ENCODE measurements around the gene TMEM221. TPM values are rescaled to one million over a fixed set of nuclear protein-coding genes. Genes with fewer than 3 reads are reported as not detected.

TMEM221 gene
- total and polyA plus RNA-seq, 4 experiments from 2014 or later, result 0.09 TPM; not detected in 3

GRCh38 chr19:17415121-17415520 lies 33.3 kb downstream of the TMEM221 start:
- peaks cover 8% of the 10 kb centered on the region for H3K4me1 ChIP-seq (ENCODE audit: insufficient read depth, low read length)
- H3K27me3 Mint-ChIP-seq, result no peaks in the 10 kb centered on the region
- peaks cover 10 to 34% of the 10 kb centered on the region in 2 donors for H3K36me3 Mint-ChIP-seq
- no peak overlapping the region for H3K4me3 ChIP-seq (ENCODE audit: low read length in 2 of 2)
- intact Hi-C loops (cut with micrococcal nuclease), result no loop called here
- DNase-seq, result no peak
- H3K4me3 Mint-ChIP-seq, result no peak overlapping the region
- H3K27me3 ChIP-seq (ENCODE audit: insufficient read depth, low read length), result no peaks in the 10 kb centered on the region
- peaks cover 7 to 19% (median 9%) of the 10 kb centered on the region in 4 donors for H3K4me1 Mint-ChIP-seq
- H3K9me3 Mint-ChIP-seq, result no peaks in the 10 kb centered on the region
- ChIA-PET CTCF (ENCODE audit: partially characterized antibody) (interaction anchor here (1.2 kb wide), 1 partner anchor 9 kb away, joined by 3 read pairs; the partner anchor contains the start of gene BST2), POLR2A (ENCODE audit: partially characterized antibody) (interaction anchor here (1.6 kb wide), 1 partner anchor 10 kb away, joined by 5 read pairs; the partner anchor contains the start of gene BST2)
- H3K27ac ChIP-seq (ENCODE audit: low read depth, low read length), result no peak overlapping the region
- H3K27ac Mint-ChIP-seq, result no peak overlapping the region
- H3K36me3 ChIP-seq (ENCODE audit: insufficient read depth, low read length), result peaks cover 30% of the 10 kb centered on the region
- H3K9me3 ChIP-seq (ENCODE audit: control insufficient read depth in 1 of 2, low read length in 2 of 2), result no peaks in the 10 kb centered on the region

GRCh38 chr19:17414097-17414496 lies 34.4 kb downstream of the TMEM221 start:
- peaks cover 10 to 28% of the 10 kb centered on the region in 2 donors for H3K36me3 Mint-ChIP-seq
- no peak for DNase-seq
- H3K4me1 Mint-ChIP-seq, result peaks cover 2 to 12% (median 3%) of the 10 kb centered on the region in 4 donors
- CTCF ChIA-PET (ENCODE audit: partially characterized antibody), result no interaction called here
- no peak overlapping the region for H3K4me3 Mint-ChIP-seq
- H3K4me1 ChIP-seq (ENCODE audit: insufficient read depth, low read length), result peaks cover 3% of the 10 kb centered on the region
- no peaks in the 10 kb centered on the region for H3K27me3 ChIP-seq (ENCODE audit: insufficient read depth, low read length)
- no peaks in the 10 kb centered on the region for H3K9me3 ChIP-seq (ENCODE audit: control insufficient read depth in 1 of 2, low read length in 2 of 2)
- POLR2A ChIA-PET (ENCODE audit: partially characterized antibody), result no interaction called here
- H3K27ac Mint-ChIP-seq, result no peak overlapping the region
- intact Hi-C loops (cut with micrococcal nuclease), result no loop called here
- H3K36me3 ChIP-seq (ENCODE audit: insufficient read depth, low read length), result peaks cover 30% of the 10 kb centered on the region
- H3K27me3 Mint-ChIP-seq, result no peaks in the 10 kb centered on the region
- no peaks in the 10 kb centered on the region for H3K9me3 Mint-ChIP-seq
- H3K4me3 ChIP-seq (ENCODE audit: low read length in 2 of 2), result no peak overlapping the region
- no peak overlapping the region for H3K27ac ChIP-seq (ENCODE audit: low read depth, low read length)

GRCh38 chr19:17411801-17412200 lies 36.7 kb downstream of the TMEM221 start:
- Histone ChIP-seq H3K27me3 (ENCODE audit: insufficient read depth, low read length) (no peaks in the 10 kb centered on the region), H3K4me1 (ENCODE audit: insufficient read depth, low read length) (peaks cover 4% of the 10 kb centered on the region), H3K4me3 (ENCODE audit: low read length in 2 of 2) (no peak overlapping the region), H3K36me3 (ENCODE audit: insufficient read depth, low read length) (peaks cover 30% of the 10 kb centered on the region), H3K9me3 (ENCODE audit: control insufficient read depth in 1 of 2, low read length in 2 of 2) (no peaks in the 10 kb centered on the region), H3K27ac (ENCODE audit: low read depth, low read length) (no peak overlapping the region)
- H3K27me3 Mint-ChIP-seq, result no peaks in the 10 kb centered on the region
- no peak overlapping the region for H3K4me3 Mint-ChIP-seq
- intact Hi-C loops (cut with micrococcal nuclease), result no loop called here
- H3K9me3 Mint-ChIP-seq, result no peaks in the 10 kb centered on the region
- ChIA-PET POLR2A (ENCODE audit: partially characterized antibody) (no interaction called here), CTCF (ENCODE audit: partially characterized antibody) (interaction anchor here (1.0 to 1.6 kb wide), 3 partner anchors 18 to 23 kb away, joined by 3 to 7 read pairs (median 3); no protein-coding TSS in a partner anchor)
- DNase-seq, result no peak
- no peak overlapping the region for H3K27ac Mint-ChIP-seq
- peaks cover 9 to 22% (median 11%) of the 10 kb centered on the region in 4 donors for H3K4me1 Mint-ChIP-seq
- H3K36me3 Mint-ChIP-seq, result peaks cover 10 to 33% of the 10 kb centered on the region in 2 donors

- intact Hi-C loops (cut with micrococcal nuclease), result loop anchor here (5.0 kb wide), 2 partner anchors 73 to 103 kb away; partner anchors contain the start of genes DDA1, GTPBP3 and MRPL34
- Mint-ChIP-seq H3K4me3 (peak overlapping the region in 1 of 8 donors; percentile 43), H3K36me3 (peaks cover 10 to 34% of the 10 kb centered on the region in 2 donors), H3K27me3 (no peaks in the 10 kb centered on the region), H3K4me1 (peaks cover 12 to 29% (median 19%) of the 10 kb centered on the region in 4 donors), H3K27ac (peak overlapping the region in 1 of 7 donors; percentile 23), H3K9me3 (no peaks in the 10 kb centered on the region)
- no peak for DNase-seq
- H3K27me3 ChIP-seq (ENCODE audit: insufficient read depth, low read length), result no peaks in the 10 kb centered on the region
- peaks cover 29% of the 10 kb centered on the region for H3K36me3 ChIP-seq (ENCODE audit: insufficient read depth, low read length)
- CTCF ChIA-PET (ENCODE audit: partially characterized antibody), result interaction anchor here (1.1 to 1.5 kb wide), 3 partner anchors 9 to 14 kb away, joined by 3 to 4 read pairs (median 4); partner anchors contain the start of gene MVB12A
- no peaks in the 10 kb centered on the region for H3K9me3 ChIP-seq (ENCODE audit: control insufficient read depth in 1 of 2, low read length in 2 of 2)
- H3K4me1 ChIP-seq (ENCODE audit: insufficient read depth, low read length), result peaks cover 11% of the 10 kb centered on the region
- no peak overlapping the region for H3K4me3 ChIP-seq (ENCODE audit: low read length in 2 of 2)
- POLR2A ChIA-PET (ENCODE audit: partially characterized antibody), result interaction anchor here (1.0 kb wide), 1 partner anchor 10 kb away, joined by 4 read pairs; the partner anchor contains the start of gene MVB12A
- no peak overlapping the region for H3K27ac ChIP-seq (ENCODE audit: low read depth, low read length)
Measured at GRCh38 chr19:17409990-17410389, 38.5 kb downstream of the TMEM221 start.

- no peak for DNase-seq
- H3K36me3 ChIP-seq (ENCODE audit: insufficient read depth, low read length), result peaks cover 12% of the 10 kb centered on the region
- H3K4me3 Mint-ChIP-seq, result peak overlapping the region; percentile 94 to 98 (median 94)
- H3K4me1 Mint-ChIP-seq, result peaks cover 18 to 45% (median 31%) of the 10 kb centered on the region in 4 donors
- peak overlapping the region; percentile 93 to 96 (median 95) for H3K27ac Mint-ChIP-seq
- H3K27me3 ChIP-seq (ENCODE audit: insufficient read depth, low read length), result no peaks in the 10 kb centered on the region
- H3K9me3 ChIP-seq (ENCODE audit: control insufficient read depth in 1 of 2, low read length in 2 of 2), result no peaks in the 10 kb centered on the region
- H3K27ac ChIP-seq (ENCODE audit: low read depth, low read length), result peak overlapping the region; percentile 88
- H3K4me3 ChIP-seq (ENCODE audit: low read length in 2 of 2), result peak overlapping the region; percentile 93 to 98
- POLR2A ChIA-PET (ENCODE audit: partially characterized antibody), result interaction anchor here (1.0 to 5.7 kb wide), 3 partner anchors 13 to 281 kb away, joined by 3 to 87 read pairs (median 4); partner anchors contain the start of gene MVB12A
- CTCF ChIA-PET (ENCODE audit: partially characterized antibody), result interaction anchor here (1.0 to 4.4 kb wide), 6 partner anchors 12 to 167 kb away, joined by 3 to 25 read pairs (median 4); partner anchors contain the start of genes CCDC194, MRPL34 and MVB12A
- H3K27me3 Mint-ChIP-seq, result no peaks in the 10 kb centered on the region
- peaks cover 32% of the 10 kb centered on the region for H3K4me1 ChIP-seq (ENCODE audit: insufficient read depth, low read length)
- peaks cover 0 to 25% of the 10 kb centered on the region in 2 donors for H3K36me3 Mint-ChIP-seq
- H3K9me3 Mint-ChIP-seq, result no peaks in the 10 kb centered on the region
- intact Hi-C loops (cut with micrococcal nuclease), result loop anchor here (5.0 kb wide), 2 partner anchors 70 to 100 kb away; partner anchors contain the start of genes DDA1, GTPBP3 and MRPL34
Measured at GRCh38 chr19:17406887-17407196, 41.6 kb downstream of the TMEM221 start.

GRCh38 chr19:17406046-17406886 lies 42.2 kb downstream of the TMEM221 start:
- Histone ChIP-seq H3K4me1 (ENCODE audit: insufficient read depth, low read length) (peaks cover 32% of the 10 kb centered on the region), H3K9me3 (ENCODE audit: control insufficient read depth in 1 of 2, low read length in 2 of 2) (no peaks in the 10 kb centered on the region), H3K36me3 (ENCODE audit: insufficient read depth, low read length) (peaks cover 8% of the 10 kb centered on the region), H3K27me3 (ENCODE audit: insufficient read depth, low read length) (no peaks in the 10 kb centered on the region), H3K27ac (ENCODE audit: low read depth, low read length) (peak overlapping the region; percentile 88), H3K4me3 (ENCODE audit: low read length in 2 of 2) (peak overlapping the region; percentile 93 to 98)
- Mint-ChIP-seq H3K9me3 (no peaks in the 10 kb centered on the region), H3K27me3 (no peaks in the 10 kb centered on the region), H3K4me3 (peak overlapping the region; percentile 94 to 98 (median 94)), H3K36me3 (peaks cover 3 to 25% of the 10 kb centered on the region in 2 donors), H3K4me1 (peaks cover 20 to 45% (median 28%) of the 10 kb centered on the region in 4 donors), H3K27ac (peak overlapping the region; percentile 93 to 96 (median 95))
- no peak for DNase-seq
- intact Hi-C loops (cut with micrococcal nuclease), result loop anchor here (5.0 kb wide), 2 partner anchors 69 to 99 kb away; partner anchors contain the start of genes DDA1, GTPBP3 and MRPL34
- CTCF ChIA-PET (ENCODE audit: partially characterized antibody), result interaction anchor here (0.7 to 4.4 kb wide), 11 partner anchors 9 to 169 kb away, joined by 3 to 25 read pairs (median 3); partner anchors contain the start of genes CCDC194, MRPL34 and MVB12A
- POLR2A ChIA-PET (ENCODE audit: partially characterized antibody), result interaction anchor here (1.0 to 5.7 kb wide), 9 partner anchors 10 to 281 kb away, joined by 3 to 87 read pairs (median 5); partner anchors contain the start of genes ANO8, MVB12A and TMEM221
